Measurements from ENCODE around the gene TNNI2. TPM values are rescaled to one million over a fixed set of nuclear protein-coding genes. Genes with fewer than 3 reads are reported as not detected.

The TNNI2 gene
- total RNA-seq, 1 experiment from 2014 or later: not detected

DNA sequence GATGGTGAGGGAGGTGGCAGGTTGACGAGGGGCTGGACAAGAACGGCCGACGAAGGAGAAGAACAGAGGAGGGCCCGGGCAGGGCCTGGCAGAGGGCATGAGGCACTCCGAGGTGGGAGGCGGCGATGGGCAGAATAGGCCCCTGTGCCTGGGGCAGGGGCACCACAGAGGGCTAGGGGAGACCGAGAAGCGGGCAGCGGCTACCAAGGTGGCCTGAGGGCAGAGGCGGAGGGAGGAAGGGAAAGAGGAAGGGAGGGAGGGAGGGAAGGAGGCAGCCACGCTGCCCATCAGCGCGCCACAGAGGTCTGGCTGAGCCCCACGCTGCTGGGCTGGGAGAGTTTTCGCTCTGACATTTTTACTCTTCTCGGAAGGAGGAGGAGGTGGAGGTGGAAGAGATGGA is 25.4 kb downstream of the TNNI2 start:
- H2AK5ac ChIP-seq (ENCODE audit: insufficient read length, low read length): no peak overlapping the region
- no peak overlapping the region for H3K56ac ChIP-seq (ENCODE audit: insufficient read length, low read depth, low read length)
- no peak overlapping the region for H2BK20ac ChIP-seq (ENCODE audit: low read depth, low read length, poor library complexity, severe bottlenecking)
- WGBS (ENCODE audit: extremely low coverage, insufficient read length, low lambda C conversion rate): no CpG with 5 or more reads among the region's 18 CpGs
- peaks cover 19% of the 10 kb centered on the region for H3K27me3 Mint-ChIP-seq (ENCODE audit: low read depth)
- H3K14ac ChIP-seq (ENCODE audit: insufficient read depth, low read length): no peak overlapping the region
- H2BK12ac ChIP-seq (ENCODE audit: insufficient read length, low read depth, low read length): no peak overlapping the region
- no peak overlapping the region for H3K27ac Mint-ChIP-seq
- H2BK120ac ChIP-seq (ENCODE audit: low read depth, low read length, poor library complexity, severe bottlenecking): no peak overlapping the region
- no peak overlapping the region for H3K23ac ChIP-seq (ENCODE audit: insufficient read length, low read depth, low read length)
- no peak overlapping the region for H3T11ph ChIP-seq (ENCODE audit: low read length)
- H3K4me1 ChIP-seq (ENCODE audit: insufficient read depth, low read length): peaks cover 3% of the 10 kb centered on the region; the same call in 1 of the 2 replicates
- H2AFZ ChIP-seq (ENCODE audit: low read length): no peak overlapping the region
- no peaks in the 10 kb centered on the region for H3K23me2 ChIP-seq (ENCODE audit: insufficient read length, low read depth, low read length, poor library complexity, severe bottlenecking)
- H3K79me1 ChIP-seq (ENCODE audit: insufficient read depth, low read depth, low read length, poor library complexity, severe bottlenecking): no peaks in the 10 kb centered on the region
- no peak overlapping the region for H4K5ac ChIP-seq (ENCODE audit: insufficient read length, low read depth, low read length)
- no peak overlapping the region for H4K8ac ChIP-seq (replicated peaks; ENCODE audit: insufficient read length, low read depth, low read length)
- H3K36me3 Mint-ChIP-seq (ENCODE audit: insufficient read depth in 1 of 3, low read depth in 3 of 3): no peaks in the 10 kb centered on the region
- H2BK5ac ChIP-seq (ENCODE audit: insufficient read length, low read length): no peak overlapping the region
- no peak overlapping the region for H3K4me3 Mint-ChIP-seq
- no peaks in the 10 kb centered on the region for H3K79me2 ChIP-seq (ENCODE audit: insufficient read depth, low read length)
- no peak overlapping the region for H3K18ac ChIP-seq (ENCODE audit: insufficient read length, low read depth, low read length)
- no peak overlapping the region for H3K4me2 ChIP-seq (ENCODE audit: insufficient read depth, insufficient read length, low read length)
- H3K9me3 ChIP-seq (ENCODE audit: control insufficient read depth, low read depth, low read length): no peaks in the 10 kb centered on the region
- DNase-seq: no peak
- no peaks in the 10 kb centered on the region; a peak in 1 of 5 replicates for H3K9me3 Mint-ChIP-seq
- no peaks in the 10 kb centered on the region for H4K20me1 ChIP-seq (ENCODE audit: control insufficient read depth, insufficient read depth, insufficient read length)
- peaks cover 5 to 11% of the 10 kb centered on the region in 2 experiments; a peak in 3 of 4 replicates for H3K4me1 Mint-ChIP-seq
- H3K27ac ChIP-seq (ENCODE audit: insufficient read length, low read depth, low read length): no peak overlapping the region
- no peaks in the 10 kb centered on the region for H3K27me3 ChIP-seq (ENCODE audit: insufficient read depth, low read length)
- no peak overlapping the region for H3K9ac ChIP-seq (ENCODE audit: extremely low read depth, insufficient read length, low read length)
- H2BK15ac ChIP-seq (ENCODE audit: low read depth, low read length): no peak overlapping the region
- TF ChIP-seq, protein P1, sequence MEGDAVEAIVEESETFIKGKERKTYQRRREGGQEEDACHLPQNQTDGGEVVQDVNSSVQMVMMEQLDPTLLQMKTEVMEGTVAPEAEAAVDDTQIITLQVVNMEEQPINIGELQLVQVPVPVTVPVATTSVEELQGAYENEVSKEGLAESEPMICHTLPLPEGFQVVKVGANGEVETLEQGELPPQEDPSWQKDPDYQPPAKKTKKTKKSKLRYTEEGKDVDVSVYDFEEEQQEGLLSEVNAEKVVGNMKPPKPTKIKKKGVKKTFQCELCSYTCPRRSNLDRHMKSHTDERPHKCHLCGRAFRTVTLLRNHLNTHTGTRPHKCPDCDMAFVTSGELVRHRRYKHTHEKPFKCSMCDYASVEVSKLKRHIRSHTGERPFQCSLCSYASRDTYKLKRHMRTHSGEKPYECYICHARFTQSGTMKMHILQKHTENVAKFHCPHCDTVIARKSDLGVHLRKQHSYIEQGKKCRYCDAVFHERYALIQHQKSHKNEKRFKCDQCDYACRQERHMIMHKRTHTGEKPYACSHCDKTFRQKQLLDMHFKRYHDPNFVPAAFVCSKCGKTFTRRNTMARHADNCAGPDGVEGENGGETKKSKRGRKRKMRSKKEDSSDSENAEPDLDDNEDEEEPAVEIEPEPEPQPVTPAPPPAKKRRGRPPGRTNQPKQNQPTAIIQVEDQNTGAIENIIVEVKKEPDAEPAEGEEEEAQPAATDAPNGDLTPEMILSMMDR (conservative IDR thresholded peaks at IDR 0.05): no peak
- H4K91ac ChIP-seq (ENCODE audit: insufficient read length, low read depth, low read length): no peak overlapping the region
- no peak overlapping the region for H3K4ac ChIP-seq (ENCODE audit: low read depth, low read length)

Data from H9 (cell line).